GM19468 (cell line): ENCODE measurements around the gene CCDC88C.

ENCODE experiments used
- ATAC-seq: cut with Tn5 transposase; IDR thresholded peaks from one replicate; pipeline ENCODE4 v1.9.1; 2021; ENCODE audit warnings: mild to moderate bottlenecking, moderate library complexity, moderate number of reproducible peaks; ENCODE audit not compliant: unreplicated experiment; ENCODE audit errors: extremely low read depth

CCDC88C gene

GRCh38 chr14:91380610-91381371 is 36.8 kb downstream of the CCDC88C start:
- no peak for ATAC-seq

- ATAC-seq = no peak
Measured at GRCh38 chr14:91380123-91380522, 37.5 kb downstream of the CCDC88C start.

- no peak for ATAC-seq
Measured at GRCh38 chr14:91379579-91379932, 38.1 kb downstream of the CCDC88C start.

- ATAC-seq = no peak
Measured at GRCh38 chr14:91378930-91379578, 38.6 kb downstream of the CCDC88C start.

GRCh38 chr14:91377700-91378652 is 39.6 kb downstream of the CCDC88C start:
- ATAC-seq = no peak

- ATAC-seq = no peak
Measured at GRCh38 chr14:91376547-91377477, 40.8 kb downstream of the CCDC88C start.

GRCh38 chr14:91375720-91376452 is 41.7 kb downstream of the CCDC88C start:
- ATAC-seq = no peak

GRCh38 chr14:91374879-91375702 is 42.5 kb downstream of the CCDC88C start:
- ATAC-seq = no peak

GRCh38 chr14:91374287-91374878 is 43.2 kb downstream of the CCDC88C start:
- ATAC-seq = no peak

GRCh38 chr14:91373591-91374254 is 43.9 kb downstream of the CCDC88C start:
- ATAC-seq = peak; percentile 30

- ATAC-seq = no peak
Measured at GRCh38 chr14:91372671-91373495, 44.7 kb downstream of the CCDC88C start.

- ATAC-seq = no peak
Measured at GRCh38 chr14:91371990-91372375, 45.6 kb downstream of the CCDC88C start.

- no peak for ATAC-seq
Measured at GRCh38 chr14:91371011-91371989, 46.3 kb downstream of the CCDC88C start.

GRCh38 chr14:91369628-91370445 is 47.8 kb downstream of the CCDC88C start:
- no peak for ATAC-seq
